Left renal cortex interstitium (tissue), 4 donors: ENCODE data around the gene TPSG1. TPM values are rescaled to one million over a fixed set of nuclear protein-coding genes. Genes with fewer than 3 reads are reported as not detected.

Source experiments
- DNase-seq, 4 donors: peaks; one replicate each; pipeline ENCODE4 v3.0.0-alpha.2; 2013; ENCODE audit warnings: low read depth in 4 of 4, low spot score in 2 of 4, missing footprints in 1 of 4
- polyA plus RNA-seq, 4 donors: library from polyadenylated mRNA; unstranded; fragments of 120-200 nt; gene quantifications; one replicate each; pipeline ENCODE4 v1.2.1, GENCODE V29; 2013; ENCODE audit not compliant: insufficient read length in 4 of 4

TPSG1 gene
- polyA plus RNA-seq, 4 donors, result 0.67 to 1.9 (median 0.96) TPM

DNA sequence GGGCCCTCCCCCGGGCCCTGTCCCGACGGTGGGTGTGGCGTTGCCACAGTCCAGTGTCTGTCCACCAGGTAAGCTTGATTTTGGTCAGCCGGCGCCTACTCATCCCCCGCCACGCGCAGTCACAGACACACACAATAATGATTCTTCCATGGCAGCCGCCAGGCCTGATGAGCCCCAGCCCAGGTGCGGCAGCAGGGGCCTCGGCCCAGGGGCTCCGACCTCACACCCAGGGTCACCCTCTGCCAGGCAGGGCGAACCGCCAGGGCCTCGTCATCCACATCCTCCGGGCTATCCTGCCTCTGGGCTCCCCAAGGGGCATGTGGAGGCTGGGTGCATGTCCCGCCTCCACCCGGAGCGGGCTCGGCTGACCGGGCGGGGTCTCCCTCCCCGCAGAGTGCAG lies 7.5 kb downstream of the TPSG1 start:
- DNase-seq, result no peak

GRCh38 chr16:1216681-1217400 lies 8.2 kb downstream of the TPSG1 start:
- no peak for DNase-seq

GRCh38 chr16:1216296-1216619 lies 8.8 kb downstream of the TPSG1 start:
- no peak for DNase-seq

- DNase-seq, result no peak
These were observed 9.3 kb downstream of the TPSG1 start for GRCh38 chr16:1215574-1216295.

- DNase-seq, result no peak
These were observed 10.3 kb downstream of the TPSG1 start for GRCh38 chr16:1214719-1215118.

GRCh38 chr16:1213796-1214372 lies 11.2 kb downstream of the TPSG1 start:
- no peak for DNase-seq

- DNase-seq, result no peak
These were observed 11.8 kb downstream of the TPSG1 start for GRCh38 chr16:1213231-1213630.

- DNase-seq, result no peak
These were observed 12.4 kb downstream of the TPSG1 start for GRCh38 chr16:1212616-1213194.

DNA sequence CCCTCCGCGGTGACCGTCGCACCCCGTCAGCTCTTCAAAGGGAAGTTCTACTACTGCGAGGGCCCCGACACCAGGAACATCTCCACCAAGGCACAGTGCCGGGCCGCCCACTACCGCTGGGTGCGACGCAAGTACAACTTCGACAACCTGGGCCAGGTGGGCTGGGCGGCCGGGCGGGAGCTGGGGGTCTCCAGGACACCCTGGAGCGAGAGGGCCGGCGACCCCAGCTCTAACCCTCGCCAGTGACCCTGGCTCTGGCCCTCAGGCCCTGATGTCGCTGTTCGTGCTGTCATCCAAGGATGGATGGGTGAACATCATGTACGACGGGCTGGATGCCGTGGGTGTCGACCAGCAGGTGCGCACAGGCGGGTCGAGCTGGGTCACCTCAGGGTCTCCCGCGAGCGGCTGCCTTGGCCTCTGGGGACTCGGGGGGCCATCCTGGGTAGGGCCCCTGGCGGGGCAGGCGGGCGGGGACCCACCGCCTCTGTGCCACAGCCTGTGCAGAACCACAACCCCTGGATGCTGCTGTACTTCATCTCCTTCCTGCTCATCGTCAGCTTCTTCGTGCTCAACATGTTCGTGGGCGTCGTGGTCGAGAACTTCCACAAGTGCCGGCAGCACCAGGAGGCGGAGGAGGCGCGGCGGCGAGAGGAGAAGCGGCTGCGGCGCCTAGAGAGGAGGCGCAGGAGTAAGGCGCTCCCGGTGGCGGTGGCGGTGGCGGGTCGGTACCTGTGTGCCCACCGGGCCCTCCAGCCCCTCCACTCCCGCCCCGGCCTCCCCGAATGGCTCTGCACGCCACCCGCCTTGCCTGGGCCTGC lies 13.4 kb downstream of the TPSG1 start:
- no peak for DNase-seq

DNA sequence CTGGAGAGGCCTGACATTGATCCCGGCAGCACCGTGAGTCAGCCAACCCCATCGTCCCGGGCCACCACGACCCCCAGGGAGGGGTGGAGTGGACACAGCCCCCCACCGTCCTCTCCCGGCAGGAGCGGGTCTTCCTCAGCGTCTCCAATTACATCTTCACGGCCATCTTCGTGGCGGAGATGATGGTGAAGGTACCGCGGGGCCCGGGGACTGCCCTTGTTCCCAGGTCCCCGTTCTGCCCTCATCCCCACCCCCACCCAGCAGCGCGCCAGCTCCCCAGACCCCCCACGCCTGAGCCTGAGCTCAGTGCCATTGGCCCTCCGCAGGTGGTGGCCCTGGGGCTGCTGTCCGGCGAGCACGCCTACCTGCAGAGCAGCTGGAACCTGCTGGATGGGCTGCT lies 14.6 kb downstream of the TPSG1 start:
- no peak for DNase-seq

- no peak for DNase-seq
These were observed 16.0 kb downstream of the TPSG1 start for GRCh38 chr16:1209081-1209480.

DNA sequence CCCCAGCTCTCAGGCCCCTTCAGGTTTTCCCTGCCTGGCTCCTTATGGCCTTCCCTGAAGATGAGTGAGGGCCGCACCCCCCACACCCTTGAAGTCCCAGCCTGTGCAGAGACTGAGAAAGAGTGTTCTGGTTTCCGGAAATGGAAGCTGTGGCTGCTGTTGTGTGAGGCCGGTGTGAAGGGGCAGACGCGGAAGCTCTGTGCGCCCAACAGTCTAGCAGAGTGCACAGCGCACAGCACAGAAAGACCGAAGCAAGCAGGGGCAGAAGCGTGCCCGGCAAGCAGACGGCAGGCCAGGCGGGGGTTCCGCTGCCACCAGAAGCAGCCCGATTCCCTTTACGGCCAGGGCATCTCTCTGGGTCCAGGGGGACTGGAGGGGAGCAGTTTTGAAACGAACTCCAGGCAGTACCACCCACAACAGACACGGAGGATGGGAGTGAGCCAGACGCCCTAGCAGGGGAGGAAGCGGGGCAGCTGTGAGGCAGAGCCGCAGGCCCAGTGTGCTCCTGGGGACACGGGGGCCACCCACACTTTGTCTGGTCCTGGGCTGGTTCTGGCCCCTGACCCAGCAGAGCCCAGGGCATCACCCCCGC lies 16.7 kb downstream of the TPSG1 start:
- DNase-seq, result no peak

GRCh38 chr16:1206786-1207185 lies 18.3 kb downstream of the TPSG1 start:
- DNase-seq, result no peak

DNA sequence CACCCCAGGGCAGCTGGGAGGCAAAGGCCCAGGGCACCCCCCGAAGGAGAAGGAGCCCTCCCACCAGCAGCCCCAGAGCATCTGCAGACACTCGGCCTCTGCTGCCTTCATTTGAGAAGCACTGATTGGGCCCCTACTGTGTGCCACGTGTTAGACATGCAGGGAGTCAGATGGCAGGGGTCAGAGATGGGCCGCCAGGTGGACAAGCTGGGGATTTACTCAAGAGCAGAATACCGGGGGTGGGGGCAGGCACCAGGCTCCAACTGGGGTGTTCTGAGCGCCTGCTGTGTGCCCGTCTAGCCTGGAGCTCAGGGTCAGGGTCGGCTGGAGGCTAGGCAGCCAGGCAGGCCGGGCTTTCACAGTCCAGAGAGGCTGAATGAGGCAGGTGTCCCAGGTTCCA lies 18.7 kb downstream of the TPSG1 start:
- no peak for DNase-seq

- no peak for DNase-seq
These were observed 20.1 kb downstream of the TPSG1 start for GRCh38 chr16:1204933-1205332.

- DNase-seq, result no peak
These were observed 22.8 kb downstream of the TPSG1 start for GRCh38 chr16:1202274-1202673.

DNA sequence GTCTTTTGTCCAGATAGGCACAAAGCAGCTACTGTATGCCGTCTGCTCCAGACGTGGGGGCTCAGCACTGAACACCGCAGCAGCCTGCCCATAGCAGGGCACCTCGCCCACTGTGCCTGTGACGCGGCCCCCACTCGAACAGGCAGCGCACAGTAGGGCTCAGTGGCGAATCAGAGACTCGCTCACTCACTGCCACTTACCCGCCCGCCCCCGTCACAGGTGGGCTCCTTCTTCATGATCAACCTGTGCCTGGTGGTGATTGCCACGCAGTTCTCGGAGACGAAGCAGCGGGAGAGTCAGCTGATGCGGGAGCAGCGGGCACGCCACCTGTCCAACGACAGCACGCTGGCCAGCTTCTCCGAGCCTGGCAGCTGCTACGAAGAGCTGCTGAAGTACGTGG lies 23.6 kb downstream of the TPSG1 start:
- DNase-seq, result no peak

- DNase-seq, result no peak
These were observed 24.9 kb downstream of the TPSG1 start for GRCh38 chr16:1200014-1200627.

DNA sequence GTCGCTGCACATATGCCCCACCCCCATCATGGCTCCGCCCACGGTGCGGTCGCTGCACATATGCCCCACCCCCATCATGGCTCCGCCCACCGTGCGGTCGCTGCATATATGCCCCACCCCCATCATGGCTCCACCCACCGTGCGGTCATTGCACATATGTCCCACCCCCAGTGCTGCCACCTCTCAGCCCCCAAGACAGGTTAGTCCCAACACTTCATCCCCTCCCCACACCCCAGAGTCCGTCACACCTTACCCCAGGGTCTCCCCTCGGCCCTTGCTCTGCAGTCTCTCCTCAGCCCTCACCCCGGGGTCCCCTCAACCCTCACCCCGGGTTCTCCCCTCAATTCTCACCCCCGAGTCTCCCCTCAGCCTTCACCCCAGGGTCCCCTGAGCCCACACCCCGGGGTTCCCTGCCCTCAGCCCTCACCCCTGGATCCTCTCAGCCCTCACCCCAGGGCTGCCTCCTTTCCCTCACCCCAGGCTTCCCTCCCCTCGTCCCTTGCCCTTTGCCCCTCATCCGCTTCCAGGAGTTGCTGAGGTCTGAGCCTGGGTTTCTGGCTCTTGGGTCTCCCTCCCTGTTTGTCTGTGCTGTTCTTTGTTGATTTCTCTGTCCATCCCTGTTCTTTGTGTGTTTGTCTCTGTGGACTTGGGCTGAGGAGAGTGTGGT lies 25.6 kb downstream of the TPSG1 start:
- no peak for DNase-seq
